Omental fat pad (tissue), 4 donors: Measurements from ENCODE around the gene ASCL5. TPM values are rescaled to one million over a fixed set of nuclear protein-coding genes. Genes with fewer than 3 reads are reported as not detected.

Experiments used
- ATAC-seq: fragments of 150-250 bp; one replicate; pipeline ENCODE4 v1.9.1; 2016; ENCODE audit warnings: mild to moderate bottlenecking, moderate library complexity; ENCODE audit not compliant: low FRiP score
- DNase-seq: peaks from one replicate; pipeline ENCODE4 v3.0.0-alpha.2; 2019; ENCODE audit warnings: low spot score
- total RNA-seq, 4 donors: library from RNA; depleted of rRNA; stranded (reverse); fragments of >200 nt; gene quantifications; one replicate each; pipeline ENCODE4 v1.1.0, GENCODE V29; 2016
- TF ChIP-seq, protein P1 (sequence below), 3 donors: fragments of 450-650 bp; IDR thresholded peaks; one replicate each; pipeline ENCODE4 v1.5.1; 2016 to 2017; ENCODE audit warnings: antibody characterized with exemption in 3 of 3, mild to moderate bottlenecking in 3 of 3, moderate library complexity in 2 of 3

The ASCL5 gene
- total RNA-seq, 4 donors from 2014 or later, result not detected

DNA sequence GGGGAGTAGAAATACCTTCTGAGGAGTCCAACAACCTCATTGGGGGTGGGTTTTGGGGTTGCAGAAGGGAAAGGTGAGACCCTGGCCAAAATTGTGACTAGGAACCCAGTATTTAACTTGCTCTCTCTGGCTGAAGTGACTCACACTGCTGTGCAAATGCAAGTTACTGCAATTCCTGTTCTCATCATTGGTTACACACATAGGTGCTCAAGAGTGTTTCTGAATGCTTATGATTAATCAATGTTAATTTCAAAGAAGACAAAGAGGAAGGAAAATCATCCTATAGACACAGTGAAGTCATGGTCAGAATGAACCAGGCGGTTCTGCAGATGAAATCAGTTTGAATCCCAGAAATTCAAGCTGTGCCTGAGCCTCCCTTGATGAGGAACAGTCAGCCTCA is 3.1 kb downstream of the ASCL5 start:
- DNase-seq, result no peak
- no peak for ATAC-seq
- TF ChIP-seq, protein P1, sequence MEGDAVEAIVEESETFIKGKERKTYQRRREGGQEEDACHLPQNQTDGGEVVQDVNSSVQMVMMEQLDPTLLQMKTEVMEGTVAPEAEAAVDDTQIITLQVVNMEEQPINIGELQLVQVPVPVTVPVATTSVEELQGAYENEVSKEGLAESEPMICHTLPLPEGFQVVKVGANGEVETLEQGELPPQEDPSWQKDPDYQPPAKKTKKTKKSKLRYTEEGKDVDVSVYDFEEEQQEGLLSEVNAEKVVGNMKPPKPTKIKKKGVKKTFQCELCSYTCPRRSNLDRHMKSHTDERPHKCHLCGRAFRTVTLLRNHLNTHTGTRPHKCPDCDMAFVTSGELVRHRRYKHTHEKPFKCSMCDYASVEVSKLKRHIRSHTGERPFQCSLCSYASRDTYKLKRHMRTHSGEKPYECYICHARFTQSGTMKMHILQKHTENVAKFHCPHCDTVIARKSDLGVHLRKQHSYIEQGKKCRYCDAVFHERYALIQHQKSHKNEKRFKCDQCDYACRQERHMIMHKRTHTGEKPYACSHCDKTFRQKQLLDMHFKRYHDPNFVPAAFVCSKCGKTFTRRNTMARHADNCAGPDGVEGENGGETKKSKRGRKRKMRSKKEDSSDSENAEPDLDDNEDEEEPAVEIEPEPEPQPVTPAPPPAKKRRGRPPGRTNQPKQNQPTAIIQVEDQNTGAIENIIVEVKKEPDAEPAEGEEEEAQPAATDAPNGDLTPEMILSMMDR (IDR thresholded peaks at IDR 0.05), result no peak

DNA sequence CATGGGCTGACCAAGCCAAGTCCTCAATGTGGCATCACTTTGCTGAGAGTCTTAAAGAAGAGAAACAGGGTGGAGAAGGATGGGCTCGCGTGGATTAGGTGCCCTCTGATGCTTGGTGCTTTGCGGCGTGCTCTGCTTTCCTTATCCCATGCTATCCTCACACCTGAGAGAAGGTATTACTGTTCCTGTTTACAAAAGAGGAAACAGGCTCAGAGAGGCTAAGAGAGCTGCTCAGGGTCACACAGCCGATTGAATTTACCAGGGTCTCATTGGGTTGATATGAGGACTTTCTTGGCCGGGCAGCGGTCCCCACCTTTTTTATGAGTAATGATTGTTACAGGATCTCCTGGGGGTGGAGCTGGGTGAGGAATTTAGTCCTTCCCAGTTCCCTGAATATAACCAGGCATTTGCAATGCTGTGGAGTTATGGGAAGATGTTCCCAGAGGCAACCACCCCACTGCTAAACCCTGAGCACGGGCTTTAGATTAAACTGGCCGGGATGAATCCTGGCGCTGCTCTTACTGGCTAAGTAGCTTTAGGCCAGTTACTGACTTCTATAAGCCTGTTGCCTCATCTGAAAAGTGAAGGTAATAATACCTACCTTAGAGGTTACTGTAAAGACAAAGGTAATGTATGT is 4.5 kb downstream of the ASCL5 start:
- TF ChIP-seq, protein P1 (IDR thresholded peaks at IDR 0.05), result no peak
- DNase-seq (no peak), ATAC-seq (no peak)

DNA sequence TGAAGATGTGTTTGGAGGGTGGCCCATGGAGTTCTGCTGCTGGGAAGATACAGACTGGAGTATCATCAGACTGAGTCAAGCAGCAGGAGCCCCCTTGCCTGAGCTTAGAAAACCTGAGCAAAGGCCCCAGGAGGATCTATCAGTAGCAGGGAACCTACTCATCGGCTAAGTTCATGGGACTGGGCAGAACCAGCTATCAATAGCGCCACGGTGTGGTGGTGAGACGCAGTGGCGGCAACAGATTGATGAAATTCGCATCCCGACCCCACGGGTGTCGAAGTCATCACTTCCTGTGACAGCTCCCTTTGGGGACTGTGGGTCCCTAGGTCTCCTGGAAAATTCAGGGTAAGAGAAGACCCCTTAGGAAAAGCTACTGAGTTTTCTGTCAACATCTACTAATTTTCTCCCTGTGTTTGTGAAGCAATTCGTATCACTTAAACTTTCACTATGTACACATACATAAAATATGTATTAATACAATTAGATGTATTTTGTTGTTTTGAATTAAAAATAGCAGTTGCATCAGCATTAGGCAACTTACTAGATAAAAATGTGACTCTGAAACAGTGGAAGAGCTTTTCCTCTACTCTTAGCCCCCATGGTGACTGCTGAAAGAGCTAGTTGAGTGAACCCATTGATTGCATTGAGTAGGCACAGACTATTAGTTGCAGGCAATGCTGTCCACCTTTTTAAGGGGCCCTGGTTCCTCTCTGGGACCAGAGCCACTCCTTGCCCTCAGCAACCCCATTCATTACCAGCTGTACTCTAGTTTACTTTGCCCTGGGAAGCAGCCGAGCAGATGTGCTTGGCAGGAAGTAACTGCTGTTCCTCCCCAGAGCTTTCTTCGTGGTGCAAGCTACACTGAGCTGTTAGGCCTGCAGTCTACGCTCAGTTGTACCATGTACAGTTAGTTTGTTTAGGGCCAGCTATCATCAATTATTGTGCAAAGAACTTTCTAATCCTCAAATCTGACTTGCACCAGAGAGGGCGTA is 7.5 kb downstream of the ASCL5 start:
- ATAC-seq (no peak), DNase-seq (no peak)
- TF ChIP-seq, protein P1 (IDR thresholded peaks at IDR 0.05), result no peak

DNA sequence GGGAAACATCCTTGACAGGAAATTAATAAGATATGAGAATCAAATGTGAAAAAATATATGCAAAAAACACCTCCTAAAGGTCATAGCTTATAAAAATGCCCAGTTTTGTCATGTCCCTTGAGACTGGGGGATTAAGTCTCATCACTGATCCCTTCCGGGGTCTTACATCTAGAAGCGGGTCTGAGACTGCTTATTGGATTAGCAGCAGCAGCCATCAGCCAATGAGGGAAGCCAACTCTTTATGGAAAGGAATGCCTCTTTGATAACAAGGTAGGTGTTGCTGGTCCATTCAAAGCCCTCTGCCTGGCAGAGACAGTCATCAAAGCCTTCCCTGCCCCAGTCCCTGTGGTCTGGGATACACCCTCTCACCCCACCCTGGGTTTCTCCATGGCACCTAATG is 10.9 kb downstream of the ASCL5 start:
- no peak for ATAC-seq
- TF ChIP-seq, protein P1 (IDR thresholded peaks at IDR 0.05), result no peak
- no peak for DNase-seq

DNA sequence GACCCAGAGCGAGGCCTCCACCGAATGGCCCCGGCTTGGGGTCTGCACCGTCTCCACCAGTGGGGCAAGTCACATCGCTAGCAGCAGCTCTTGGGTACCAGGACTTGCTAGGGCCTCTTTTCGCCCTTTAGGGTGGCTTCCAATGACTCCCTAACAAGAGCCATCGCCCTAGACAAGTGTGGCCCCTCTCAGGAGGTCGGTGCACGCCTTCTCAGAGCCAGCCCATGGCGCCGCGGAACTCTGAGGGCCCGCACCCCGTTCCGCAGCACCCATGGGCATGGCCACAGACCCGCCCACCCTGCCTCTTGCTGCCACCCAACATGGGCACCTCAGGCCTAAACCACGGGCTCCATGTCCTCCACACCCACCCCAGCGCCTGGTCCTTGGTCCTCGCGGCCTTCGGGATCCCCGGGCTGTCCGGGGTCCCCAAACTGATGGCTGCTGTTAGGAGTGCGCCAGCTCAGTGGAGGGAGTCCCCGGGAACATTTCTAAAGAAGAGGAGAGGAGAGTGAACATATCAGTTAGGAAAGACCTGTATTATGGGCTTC is 11.5 kb downstream of the ASCL5 start:
- TF ChIP-seq, protein P1 (IDR thresholded peaks at IDR 0.05), result no peak
- no peak for DNase-seq
- no peak for ATAC-seq

DNA sequence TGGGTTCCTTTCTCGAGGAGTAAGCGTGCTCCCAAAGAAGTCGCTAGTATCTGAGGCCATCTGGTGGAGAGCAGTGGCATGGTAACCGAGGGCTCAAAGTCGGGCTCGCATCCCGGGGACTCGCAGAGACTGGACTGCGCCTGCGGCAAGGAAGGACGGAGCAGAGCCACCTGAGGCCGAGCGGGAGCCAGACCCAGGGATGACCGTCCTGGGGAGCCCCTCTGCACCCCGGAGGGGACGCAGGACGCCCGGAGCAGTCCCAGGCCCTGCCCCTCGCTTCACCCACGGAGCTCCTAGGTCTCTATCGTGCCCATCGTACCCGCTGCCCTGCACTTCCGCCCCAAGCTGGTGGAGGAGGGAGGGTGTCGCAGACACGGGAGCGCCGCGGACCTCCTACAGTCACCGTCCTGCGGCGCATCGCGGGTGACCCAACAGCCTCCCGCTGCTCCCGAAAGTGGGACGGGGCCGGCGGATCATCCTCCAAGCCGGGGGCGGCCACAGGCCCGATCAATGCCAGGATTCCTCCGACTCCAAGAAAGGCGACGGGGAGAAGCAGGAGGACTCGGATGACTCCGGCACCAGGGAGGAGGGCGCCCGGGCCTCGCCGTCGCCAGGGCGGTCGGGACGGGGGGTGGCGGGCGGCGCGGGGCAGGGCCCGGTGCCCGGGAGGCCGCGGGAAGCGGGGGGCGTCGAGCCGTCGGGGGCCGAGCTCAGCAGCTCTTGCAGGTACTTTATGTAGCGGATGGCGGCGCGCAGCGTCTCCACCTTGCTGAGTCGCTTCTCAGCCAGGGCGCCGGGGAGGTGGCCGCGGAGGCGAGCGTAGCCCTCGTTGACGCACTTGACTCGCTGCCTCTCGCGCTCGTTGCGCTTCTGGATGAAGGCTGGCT is 12.5 kb downstream of the ASCL5 start:
- ATAC-seq, result peak; percentile 91
- TF ChIP-seq, protein P1 (IDR thresholded peaks at IDR 0.05), result peak in 2 of 3 donors; percentile 15 to 51
- peak; percentile 36 for DNase-seq
